GM21737 (cell line): ENCODE results near the gene ATP5F1C.

ENCODE experiments used
- ATAC-seq: cut with Tn5 transposase; IDR thresholded peaks from one replicate; pipeline ENCODE4 v1.9.1; 2021; ENCODE audit warnings: mild to moderate bottlenecking, moderate library complexity; ENCODE audit not compliant: unreplicated experiment

The ATP5F1C gene

DNA sequence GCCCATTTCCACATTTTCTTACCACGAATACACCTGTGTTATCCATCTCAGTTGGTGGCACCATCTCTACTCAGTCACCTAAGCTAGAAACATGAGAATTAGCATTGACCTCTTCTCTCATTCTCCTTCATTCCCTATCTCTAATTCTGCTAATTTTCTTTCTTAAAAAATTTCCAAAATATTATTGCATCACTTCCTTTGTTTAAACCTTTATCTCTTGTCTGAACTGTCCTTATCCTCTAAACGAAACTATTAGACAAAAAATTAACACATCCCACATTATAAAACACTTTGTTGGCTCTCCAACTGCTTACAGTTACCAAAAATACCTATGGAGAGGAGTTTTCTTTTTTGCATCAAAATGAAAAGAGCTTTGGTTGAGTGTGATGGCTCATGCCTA lies 48.6 kb downstream of the ATP5F1C start:
- ATAC-seq, result no peak

GRCh38 chr10:7846591-7846990 lies 58.6 kb downstream of the ATP5F1C start:
- ATAC-seq, result no peak

DNA sequence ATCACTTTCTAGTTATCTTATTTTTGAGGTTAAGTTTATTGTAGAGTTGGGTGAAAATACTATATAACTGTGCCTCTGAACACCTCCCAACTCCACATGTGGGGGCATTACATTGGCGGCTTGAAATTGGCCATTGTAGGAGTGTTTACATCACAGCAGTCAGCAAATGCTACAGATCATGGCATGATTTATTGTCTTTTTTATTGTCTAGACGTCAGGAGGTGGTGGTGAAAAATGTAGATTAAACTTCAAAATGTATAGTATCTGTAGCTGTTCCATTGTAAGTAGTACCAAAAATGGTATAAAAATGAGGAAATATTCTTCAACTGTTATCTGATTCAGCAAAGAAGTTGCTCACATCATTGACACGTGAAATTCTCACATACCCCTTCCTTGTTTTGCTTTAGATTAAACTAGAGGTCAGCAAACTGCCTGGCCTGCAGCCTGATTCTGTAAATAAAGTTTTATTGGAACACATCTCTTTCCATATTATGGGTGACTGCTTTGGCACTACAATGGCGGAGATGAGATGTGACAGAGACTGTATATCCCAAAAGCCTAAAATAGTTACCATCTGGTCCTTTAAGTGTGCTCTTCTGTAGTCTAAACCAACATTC lies 65.4 kb downstream of the ATP5F1C start:
- no peak for ATAC-seq

DNA sequence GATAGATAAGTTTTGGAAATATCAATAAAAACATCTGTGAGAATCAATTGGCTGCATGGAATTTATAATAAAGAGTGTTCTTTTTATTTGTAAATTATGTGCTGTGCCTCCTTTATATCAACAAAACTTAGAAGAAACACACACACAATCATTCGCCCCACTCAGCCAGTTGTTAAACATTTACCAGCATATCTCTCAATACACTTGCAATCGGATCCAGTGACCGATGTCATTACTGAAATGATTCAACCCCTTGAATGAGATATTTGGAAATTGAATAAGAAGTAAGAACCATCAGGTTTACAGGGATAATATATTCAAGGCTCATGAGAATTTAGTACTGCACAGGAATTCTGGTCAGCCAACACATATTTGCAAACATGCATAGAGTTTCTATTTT lies 65.9 kb downstream of the ATP5F1C start:
- ATAC-seq, result no peak

DNA sequence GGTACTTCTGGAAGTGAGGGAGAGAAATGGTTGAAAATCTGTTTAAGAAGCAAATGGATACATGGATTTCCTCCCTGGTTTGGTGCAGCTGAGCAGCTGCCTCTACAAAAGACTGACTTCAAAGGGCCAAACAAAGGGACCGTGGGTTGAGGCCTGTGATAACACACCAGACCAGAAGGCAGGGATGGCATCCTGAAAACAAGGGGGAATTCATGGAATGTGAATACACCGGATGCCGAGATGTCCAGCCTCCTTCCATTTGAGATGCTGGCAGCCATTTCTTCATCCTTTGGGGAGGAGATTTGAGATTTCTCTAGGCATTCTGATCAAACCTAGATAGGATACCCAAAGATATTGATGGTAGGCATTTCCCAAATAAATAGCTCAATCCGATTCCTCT lies 67.2 kb downstream of the ATP5F1C start:
- no peak for ATAC-seq

GRCh38 chr10:7856678-7857077 lies 68.7 kb downstream of the ATP5F1C start:
- no peak for ATAC-seq

- ATAC-seq, result no peak
These were observed 69.3 kb downstream of the ATP5F1C start for GRCh38 chr10:7857262-7857661.
